GM19324 (cell line): ENCODE data around the gene USP24.
"Not testable (repeated sequence)": the region's sequence is repeated elsewhere in the genome, so short reads cannot be mapped to it uniquely, and the experiment has no call there.

Experiments
- ATAC-seq: cut with Tn5 transposase; IDR thresholded peaks from one replicate; pipeline ENCODE4 v1.9.1; 2021; ENCODE audit warnings: mild to moderate bottlenecking, moderate library complexity; ENCODE audit not compliant: unreplicated experiment, low FRiP score

Gene USP24

GRCh38 chr1:55043011-55043410 lies 172.2 kb downstream of the USP24 start:
- ATAC-seq: no peak

GRCh38 chr1:55041613-55042012 lies 173.6 kb downstream of the USP24 start:
- no peak for ATAC-seq

- no peak for ATAC-seq
Measured at GRCh38 chr1:55040933-55041494, 174.2 kb downstream of the USP24 start.

- no peak for ATAC-seq
Measured at GRCh38 chr1:55040083-55040932, 174.9 kb downstream of the USP24 start.

GRCh38 chr1:55039342-55040082 lies 175.7 kb downstream of the USP24 start, which contains the start of gene PCSK9:
PCSK9 (plus strand) TSS chr1:55039548; CDS start chr1:55039838, 290 bp downstream.
- ATAC-seq: no peak

DNA sequence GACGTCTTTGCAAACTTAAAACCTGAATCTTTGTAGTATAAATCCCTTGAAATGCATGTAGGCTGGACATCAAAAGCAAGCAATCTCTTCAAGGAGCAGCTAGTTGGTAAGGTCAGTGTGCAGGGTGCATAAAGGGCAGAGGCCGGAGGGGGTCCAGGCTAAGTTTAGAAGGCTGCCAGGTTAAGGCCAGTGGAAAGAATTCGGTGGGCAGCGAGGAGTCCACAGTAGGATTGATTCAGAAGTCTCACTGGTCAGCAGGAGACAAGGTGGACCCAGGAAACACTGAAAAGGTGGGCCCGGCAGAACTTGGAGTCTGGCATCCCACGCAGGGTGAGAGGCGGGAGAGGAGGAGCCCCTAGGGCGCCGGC lies 176.2 kb downstream of the USP24 start:
- no peak for ATAC-seq

- ATAC-seq: no peak
Measured at GRCh38 chr1:55038552-55038838, 176.7 kb downstream of the USP24 start.

- no peak for ATAC-seq
Measured at GRCh38 chr1:55037733-55038551, 177.2 kb downstream of the USP24 start.

GRCh38 chr1:55035904-55036303 lies 179.3 kb downstream of the USP24 start:
- ATAC-seq: no peak

GRCh38 chr1:55034476-55035133 lies 180.6 kb downstream of the USP24 start:
- ATAC-seq: no peak

DNA sequence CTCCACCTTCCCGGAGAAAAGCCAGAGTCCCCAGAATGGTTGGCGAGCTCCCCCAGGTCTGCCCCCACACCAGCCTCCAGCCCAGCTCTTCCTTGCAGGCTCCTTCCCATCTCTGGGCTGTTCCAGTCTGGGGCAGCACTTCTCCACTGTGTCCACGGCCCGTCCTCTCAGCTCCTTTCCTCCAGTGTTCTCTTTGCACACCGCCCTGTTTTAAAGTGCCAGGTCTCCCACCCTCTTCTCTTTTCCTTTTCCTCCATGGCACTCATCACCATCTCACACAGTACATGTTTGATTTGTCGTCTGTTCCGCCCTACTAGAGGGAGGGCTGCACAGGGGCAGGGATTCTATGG lies 181.9 kb downstream of the USP24 start:
- ATAC-seq: no peak

DNA sequence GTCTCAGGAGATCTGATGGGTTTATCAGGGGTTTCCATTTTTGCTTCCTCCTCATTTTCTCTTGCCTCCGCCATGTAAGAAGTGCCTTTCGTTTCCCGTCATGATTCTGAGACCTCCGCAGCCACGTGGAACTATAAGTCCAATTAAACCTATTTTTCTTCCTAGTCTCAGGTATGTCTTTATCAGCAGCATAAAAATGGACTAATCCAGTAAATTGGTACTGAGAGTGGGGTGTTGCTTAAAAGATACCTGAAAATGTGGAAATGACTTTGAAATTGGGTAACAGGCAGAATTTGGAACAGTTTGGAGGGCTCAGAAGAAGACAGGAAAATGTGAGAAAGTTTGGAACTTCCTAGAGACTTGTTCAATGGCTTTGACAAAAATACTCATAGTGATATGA lies 184.1 kb downstream of the USP24 start:
- not testable (repeated sequence) for ATAC-seq

- not testable (repeated sequence) for ATAC-seq
Measured at GRCh38 chr1:55026682-55027081, 188.5 kb downstream of the USP24 start.

DNA sequence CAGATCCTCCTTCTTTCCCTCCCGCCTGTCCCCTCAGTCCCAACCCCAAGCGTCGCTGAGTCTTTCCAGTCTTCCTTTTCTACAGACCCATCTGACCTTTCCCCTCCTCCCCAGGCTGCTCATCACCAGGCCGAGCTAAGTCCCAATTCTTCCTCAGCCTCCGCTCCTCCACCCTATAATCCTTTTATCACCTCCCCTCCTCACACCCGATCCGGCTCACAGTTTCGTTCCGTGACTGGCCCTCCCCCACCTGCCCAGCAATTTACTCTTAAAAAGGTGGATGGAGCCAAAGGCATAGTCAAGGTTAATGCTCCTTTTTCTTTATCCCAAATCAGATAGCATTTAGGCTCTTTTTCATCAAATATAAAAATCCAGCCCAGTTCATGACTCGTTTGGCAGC lies 191.0 kb downstream of the USP24 start:
- not testable (repeated sequence) for ATAC-seq

DNA sequence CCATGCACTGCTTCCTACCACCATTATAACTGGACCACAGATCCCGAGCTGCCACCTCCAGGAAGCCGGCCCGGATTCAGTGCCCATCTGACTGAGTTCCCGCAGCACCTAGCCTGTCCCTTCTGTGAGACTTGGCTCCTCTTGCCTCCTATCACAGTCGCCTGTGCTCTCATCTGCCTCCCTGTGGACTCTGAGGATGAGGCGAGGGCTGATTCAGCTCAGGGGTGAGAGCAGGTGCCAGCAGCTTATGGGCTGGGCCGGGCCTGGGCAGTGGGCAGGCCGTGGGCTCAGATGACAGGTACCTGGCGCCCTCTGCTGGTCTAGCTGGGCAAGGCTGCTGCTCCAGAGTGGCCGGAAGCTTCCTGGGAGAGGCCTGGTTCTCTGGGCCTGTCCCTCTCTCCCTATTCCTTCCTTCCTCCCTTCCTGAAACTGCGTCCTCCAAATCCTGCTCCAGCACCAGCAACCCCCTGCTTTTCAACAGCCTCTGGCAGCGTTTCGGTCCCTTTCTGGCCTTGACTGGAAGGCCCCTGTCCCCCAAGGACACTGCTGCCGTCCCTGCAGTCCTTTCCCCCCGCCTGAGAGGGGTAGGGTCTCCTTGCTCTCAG lies 193.1 kb downstream of the USP24 start:
- peak; percentile 59 for ATAC-seq

DNA sequence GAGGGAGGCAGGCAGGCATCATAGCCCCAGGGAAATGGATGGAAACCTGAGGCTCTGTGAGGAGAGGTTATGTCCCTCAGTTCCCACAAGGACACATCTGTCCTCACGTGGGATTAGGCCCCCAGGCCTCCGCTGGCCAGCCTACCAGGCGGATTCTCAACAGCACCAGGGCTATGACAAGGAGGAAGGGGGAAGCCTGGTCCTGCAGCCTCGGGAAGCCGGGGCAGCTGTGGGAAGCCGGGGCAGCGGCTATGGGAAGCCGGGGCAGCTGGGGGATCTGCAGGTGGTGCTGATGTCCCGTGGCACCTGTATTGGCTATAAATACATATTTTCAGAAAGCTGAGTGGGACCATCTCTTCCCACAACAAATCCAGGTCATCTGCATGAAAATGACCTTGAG lies 196.8 kb downstream of the USP24 start:
- ATAC-seq: no peak
